ENCODE measurements around the gene HTRA2. TPM values are rescaled to one million over a fixed set of nuclear protein-coding genes. Genes with fewer than 3 reads are reported as not detected.
"Not testable (repeated sequence)": the region's sequence is repeated elsewhere in the genome, so short reads cannot be mapped to it uniquely, and the experiment has no call there.

HTRA2 gene
- total RNA-seq, 1 experiment from 2014 or later: 70.3 TPM

- DNase-seq (ENCODE audit: low read depth): no peak
Measured at GRCh38 chr2:74559912-74560311, 30.2 kb downstream of the HTRA2 start.

GRCh38 chr2:74560591-74560990 is 30.9 kb downstream of the HTRA2 start:
- no peak for DNase-seq (ENCODE audit: low read depth)

GRCh38 chr2:74561022-74561421 is 31.3 kb downstream of the HTRA2 start:
- not testable (repeated sequence) for DNase-seq (ENCODE audit: low read depth)

GRCh38 chr2:74562126-74562775 is 32.5 kb downstream of the HTRA2 start:
- DNase-seq (ENCODE audit: low read depth): no peak

GRCh38 chr2:74564222-74564621 is 34.5 kb downstream of the HTRA2 start:
- no peak for DNase-seq (ENCODE audit: low read depth)

GRCh38 chr2:74566076-74566753 is 36.5 kb downstream of the HTRA2 start:
- no peak for DNase-seq (ENCODE audit: low read depth)

GRCh38 chr2:74566754-74567085 is 37.0 kb downstream of the HTRA2 start:
- peak; percentile 75 for DNase-seq (ENCODE audit: low read depth)

GRCh38 chr2:74567881-74568280 is 38.1 kb downstream of the HTRA2 start:
- DNase-seq (ENCODE audit: low read depth): peak; percentile 68

- DNase-seq (ENCODE audit: low read depth): no peak
Measured at GRCh38 chr2:74569686-74570085, 40.0 kb downstream of the HTRA2 start.

GRCh38 chr2:74571058-74571457 is 41.3 kb downstream of the HTRA2 start:
- DNase-seq (ENCODE audit: low read depth): no peak

- no peak for DNase-seq (ENCODE audit: low read depth)
Measured at GRCh38 chr2:74572178-74572925, 42.6 kb downstream of the HTRA2 start.

GRCh38 chr2:74573747-74574562 is 44.2 kb downstream of the HTRA2 start:
- DNase-seq (ENCODE audit: low read depth): peak; percentile 79

- no peak for DNase-seq (ENCODE audit: low read depth)
Measured at GRCh38 chr2:74575320-74575719, 45.6 kb downstream of the HTRA2 start.

GRCh38 chr2:74576211-74576862 is 46.6 kb downstream of the HTRA2 start:
- DNase-seq (ENCODE audit: low read depth): peak; percentile 81

GRCh38 chr2:74576863-74577229 is 47.1 kb downstream of the HTRA2 start:
- DNase-seq (ENCODE audit: low read depth): peak; percentile 75

GRCh38 chr2:74577448-74577847 is 47.7 kb downstream of the HTRA2 start:
- DNase-seq (ENCODE audit: low read depth): peak; percentile 48

GRCh38 chr2:74578408-74578807 is 48.7 kb downstream of the HTRA2 start:
- no peak for DNase-seq (ENCODE audit: low read depth)

GRCh38 chr2:74581463-74581862 is 51.7 kb downstream of the HTRA2 start:
- DNase-seq (ENCODE audit: low read depth): no peak

- DNase-seq (ENCODE audit: low read depth): no peak
Measured at GRCh38 chr2:74582184-74582583, 52.5 kb downstream of the HTRA2 start.
